CD4-positive, CD25-positive, alpha-beta regulatory T cell (primary cell): ENCODE measurements around the gene MYO1G. TPM values are rescaled to one million over a fixed set of nuclear protein-coding genes. Genes with fewer than 3 reads are reported as not detected.
"Not testable (repeated sequence)": the region's sequence is repeated elsewhere in the genome, so short reads cannot be mapped to it uniquely, and the experiment has no call there.

Experiments
- ATAC-seq, 2 donors: fragments of 150-1000 bp; cut with Tn5 transposase; one replicate each; pipeline ENCODE4 v1.10.0; 2021; ENCODE audit warnings: low read depth in 2 of 2, moderate number of reproducible peaks in 2 of 2, moderate library complexity in 1 of 2
- DNase-seq, 3 donors: peaks; one replicate each; pipeline versions ENCODE4 v3.0.0 to v3.0.0-alpha.2; 2012 to 2022; ENCODE audit warnings: mixed read lengths in 1 of 3
- H3K27ac ChIP-seq: one replicate; pipeline ENCODE4 v1.7.0; 2013; ENCODE audit warnings: mild to moderate bottlenecking, low read length; ENCODE audit not compliant: insufficient read depth, poor library complexity, severe bottlenecking
- H3K27me3 ChIP-seq: one replicate; pipeline ENCODE4 v1.7.0; 2013; ENCODE audit warnings: low read length; ENCODE audit not compliant: control insufficient read depth, insufficient read depth
- H3K36me3 ChIP-seq: one replicate; pipeline ENCODE4 v1.7.0; 2013; ENCODE audit warnings: mild to moderate bottlenecking, low read length, moderate library complexity; ENCODE audit not compliant: control insufficient read depth, insufficient read depth
- H3K4me1 ChIP-seq: 2 replicates; pipeline ENCODE4 v1.7.0; 2013; ENCODE audit warnings: mild to moderate bottlenecking, low read length; ENCODE audit not compliant: insufficient read depth, control insufficient read depth, poor library complexity, severe bottlenecking
- H3K4me3 ChIP-seq: one replicate; pipeline ENCODE4 v1.7.0; 2013; ENCODE audit warnings: low read depth, mild to moderate bottlenecking, low read length, moderate library complexity
- H3K9me3 ChIP-seq, 2 experiments: 1 replicate in 1 of 2; 2 replicates in 1 of 2; pipeline ENCODE4 v1.7.0; 2013; ENCODE audit warnings: low read length in 2 of 2, mild to moderate bottlenecking in 1 of 2, moderate library complexity in 1 of 2; ENCODE audit not compliant: control insufficient read depth in 2 of 2
- H3K27ac Mint-ChIP-seq, 3 donors: one replicate each; pipeline ENCODE4 v1.8.0; 2020 to 2022; ENCODE audit warnings: mild to moderate bottlenecking in 3 of 3, mixed read lengths in 3 of 3, moderate library complexity in 2 of 3
- H3K27me3 Mint-ChIP-seq: one replicate; pipeline ENCODE4 v1.8.0; 2022; ENCODE audit warnings: mild to moderate bottlenecking, mixed read lengths
- H3K36me3 Mint-ChIP-seq: one replicate; pipeline ENCODE4 v1.8.0; 2020; ENCODE audit warnings: mixed read lengths
- H3K4me1 Mint-ChIP-seq, 4 donors: one replicate each; pipeline ENCODE4 v1.8.0; 2020 to 2022; ENCODE audit warnings: mixed read lengths in 4 of 4, mild to moderate bottlenecking in 1 of 4
- H3K4me3 Mint-ChIP-seq, 4 donors: one replicate each; pipeline ENCODE4 v1.8.0; 2020 to 2022; ENCODE audit warnings: mild to moderate bottlenecking in 4 of 4, mixed read lengths in 4 of 4, moderate library complexity in 3 of 4
- H3K9me3 Mint-ChIP-seq, 7 donors: one replicate each; pipeline ENCODE4 v1.8.0; 2020 to 2022; ENCODE audit warnings: mixed read lengths in 7 of 7, mild to moderate bottlenecking in 3 of 7, moderate library complexity in 2 of 7
- polyA plus RNA-seq, 4 donors: library from polyadenylated mRNA; unstranded; fragments of 300-500 nt; fragmentation: Illumina TruSeq; gene quantifications; one replicate each; pipeline ENCODE4 v1.2.3, GENCODE V29; 2021
- total RNA-seq: library from RNA; stranded (reverse); gene quantifications from one replicate; pipeline ENCODE4 v1.2.3, GENCODE V29; 2022

The MYO1G gene
- total RNA-seq (427 TPM), polyA plus RNA-seq (100 to 1,000 TPM; 132 to 229 (median 160) TPM)

- peak within 1 kb of the TSS; percentile 90 for H3K4me3 ChIP-seq
- H3K9me3 ChIP-seq: no peaks in the 10 kb centered on the region
- H3K27ac ChIP-seq: peak within 1 kb of the TSS; percentile 94
- no peaks in the 10 kb centered on the region for H3K27me3 ChIP-seq
- Mint-ChIP-seq H3K4me3 (peak within 1 kb of the TSS; percentile 90 to 96 (median 96)), H3K9me3 (no peaks in the 10 kb centered on the region), H3K27me3 (peaks cover 4% of the 10 kb centered on the region), H3K36me3 (peaks cover 24% of the 10 kb centered on the region), H3K4me1 (peaks cover 11 to 96% (median 43%) of the 10 kb centered on the region in 4 donors), H3K27ac (peak within 1 kb of the TSS; percentile 98)
- ATAC-seq (peak; percentile 87), DNase-seq (peak; percentile 79 to 99 (median 91))
- H3K4me1 ChIP-seq: peaks cover 87% of the 10 kb centered on the region
- H3K36me3 ChIP-seq: peaks cover 46% of the 10 kb centered on the region
Observed at GRCh38 chr7:44978511-44979366, at the start of gene MYO1G. TSS of gene MYO1G (minus strand) at chr7:44979015. CDS start at chr7:44978961, 54 bp downstream.

GRCh38 chr7:45028138-45028919 is 49.5 kb upstream of the MYO1G start:
- peak in 1 of 2 donors; percentile 30 for ATAC-seq
- Mint-ChIP-seq H3K27ac (peak overlapping the region; percentile 93 to 97 (median 96)), H3K4me1 (peaks cover 15 to 79% (median 58%) of the 10 kb centered on the region in 4 donors), H3K27me3 (no peaks in the 10 kb centered on the region), H3K9me3 (peaks cover 0 to 4% (median 0%) of the 10 kb centered on the region in 7 donors), H3K4me3 (peak overlapping the region; percentile 94 to 98 (median 97)), H3K36me3 (peaks cover 54% of the 10 kb centered on the region)
- peaks cover 75% of the 10 kb centered on the region for H3K4me1 ChIP-seq
- H3K27me3 ChIP-seq: no peaks in the 10 kb centered on the region
- peak overlapping the region; percentile 76 for H3K27ac ChIP-seq
- peak in 1 of 3 donors; percentile 27 for DNase-seq
- peak overlapping the region; percentile 100 for H3K4me3 ChIP-seq
- no peaks in the 10 kb centered on the region for H3K9me3 ChIP-seq
- peaks cover 23% of the 10 kb centered on the region for H3K36me3 ChIP-seq

GRCh38 chr7:45027774-45028114 is 48.9 kb upstream of the MYO1G start:
- Mint-ChIP-seq H3K27ac (peak overlapping the region; percentile 93 to 97 (median 96)), H3K4me1 (peaks cover 12 to 77% (median 55%) of the 10 kb centered on the region in 4 donors), H3K4me3 (peak overlapping the region; percentile 94 to 98 (median 97)), H3K36me3 (peaks cover 49% of the 10 kb centered on the region), H3K27me3 (no peaks in the 10 kb centered on the region), H3K9me3 (peaks cover 0 to 4% (median 0%) of the 10 kb centered on the region in 7 donors)
- H3K36me3 ChIP-seq: peaks cover 19% of the 10 kb centered on the region
- peaks cover 69% of the 10 kb centered on the region for H3K4me1 ChIP-seq
- ATAC-seq (peak in 1 of 2 donors; percentile 2), DNase-seq (no peak)
- H3K9me3 ChIP-seq: no peaks in the 10 kb centered on the region
- no peaks in the 10 kb centered on the region for H3K27me3 ChIP-seq
- H3K27ac ChIP-seq: peak overlapping the region; percentile 76
- H3K4me3 ChIP-seq: peak overlapping the region; percentile 100

- peaks cover 45% of the 10 kb centered on the region for H3K36me3 Mint-ChIP-seq
- Histone ChIP-seq H3K36me3 (peaks cover 14% of the 10 kb centered on the region), H3K4me1 (peaks cover 64% of the 10 kb centered on the region), H3K27me3 (no peaks in the 10 kb centered on the region), H3K27ac (peak overlapping the region; percentile 76), H3K9me3 (no peaks in the 10 kb centered on the region), H3K4me3 (peak overlapping the region; percentile 100)
- DNase-seq (peak; percentile 18 to 85 (median 78)), ATAC-seq (peak; percentile 67 to 74)
- H3K27me3 Mint-ChIP-seq: no peaks in the 10 kb centered on the region
- peak overlapping the region; percentile 93 to 97 (median 96) for H3K27ac Mint-ChIP-seq
- peaks cover 0 to 4% (median 0%) of the 10 kb centered on the region in 7 donors for H3K9me3 Mint-ChIP-seq
- H3K4me3 Mint-ChIP-seq: peak overlapping the region; percentile 94 to 98 (median 97)
- peaks cover 12 to 72% (median 53%) of the 10 kb centered on the region in 4 donors for H3K4me1 Mint-ChIP-seq
Observed at GRCh38 chr7:45026984-45027773, 48.4 kb upstream of the MYO1G start.

GRCh38 chr7:45026013-45026412 is 47.2 kb upstream of the MYO1G start:
- Histone ChIP-seq H3K27me3 (no peaks in the 10 kb centered on the region), H3K4me1 (peaks cover 61% of the 10 kb centered on the region), H3K4me3 (peak overlapping the region; percentile 100), H3K36me3 (peaks cover 6% of the 10 kb centered on the region), H3K27ac (peak overlapping the region; percentile 76), H3K9me3 (no peaks in the 10 kb centered on the region)
- Mint-ChIP-seq H3K27ac (peak overlapping the region; percentile 66 to 89 (median 88)), H3K4me3 (peak overlapping the region; percentile 69 to 97 (median 80)), H3K4me1 (peaks cover 18 to 72% (median 55%) of the 10 kb centered on the region in 4 donors), H3K9me3 (peaks cover 0 to 4% (median 0%) of the 10 kb centered on the region in 7 donors), H3K36me3 (peaks cover 47% of the 10 kb centered on the region), H3K27me3 (no peaks in the 10 kb centered on the region)
- ATAC-seq: no peak
- DNase-seq: peak in 1 of 3 donors; percentile 21

GRCh38 chr7:45025473-45025872 is 46.7 kb upstream of the MYO1G start:
- Mint-ChIP-seq H3K4me3 (peak overlapping the region; percentile 69 to 97 (median 80)), H3K36me3 (peaks cover 47% of the 10 kb centered on the region), H3K4me1 (peaks cover 18 to 77% (median 57%) of the 10 kb centered on the region in 4 donors), H3K27ac (peak overlapping the region; percentile 66 to 89 (median 88))
- not testable (repeated sequence) for H3K27me3 Mint-ChIP-seq, H3K9me3 ChIP-seq, DNase-seq, H3K9me3 Mint-ChIP-seq, ATAC-seq, H3K27me3 ChIP-seq, H3K36me3 ChIP-seq
- Histone ChIP-seq H3K4me3 (peak overlapping the region; percentile 100), H3K27ac (peak overlapping the region; percentile 76), H3K4me1 (peaks cover 61% of the 10 kb centered on the region)
